DLD1 (cell line): ENCODE measurements around the gene ADGRG3.
"Not testable (repeated sequence)": the region's sequence is repeated elsewhere in the genome, so short reads cannot be mapped to it uniquely, and the experiment has no call there.

Experiments
- in situ Hi-C: cut with HindIII; loops from 2 replicates; pipeline ENCODE4 v1.10.0; 2017; ENCODE audit warnings: low sequenced_read_pairs

The ADGRG3 gene

DNA sequence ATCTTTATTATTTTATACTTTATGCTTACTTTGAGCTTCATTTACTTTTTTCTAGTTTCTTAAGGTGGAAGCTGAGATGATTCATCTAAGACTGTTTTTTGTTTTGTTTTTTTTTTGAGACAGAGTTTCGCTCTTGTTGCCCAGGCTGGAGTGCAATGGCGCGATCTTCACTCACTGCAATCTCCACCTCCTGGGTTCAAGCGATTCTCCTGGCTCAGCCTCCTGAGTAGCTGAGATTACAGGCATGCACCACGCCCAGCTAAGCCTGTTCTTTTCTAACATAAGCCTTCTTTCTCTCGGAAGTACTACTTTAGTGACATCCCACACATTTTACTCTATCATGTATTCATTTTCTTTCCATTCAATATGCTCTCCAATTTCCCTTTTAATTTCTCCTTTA lies 44.5 kb downstream of the ADGRG3 start:
- in situ Hi-C loops, result not testable (repeated sequence)

DNA sequence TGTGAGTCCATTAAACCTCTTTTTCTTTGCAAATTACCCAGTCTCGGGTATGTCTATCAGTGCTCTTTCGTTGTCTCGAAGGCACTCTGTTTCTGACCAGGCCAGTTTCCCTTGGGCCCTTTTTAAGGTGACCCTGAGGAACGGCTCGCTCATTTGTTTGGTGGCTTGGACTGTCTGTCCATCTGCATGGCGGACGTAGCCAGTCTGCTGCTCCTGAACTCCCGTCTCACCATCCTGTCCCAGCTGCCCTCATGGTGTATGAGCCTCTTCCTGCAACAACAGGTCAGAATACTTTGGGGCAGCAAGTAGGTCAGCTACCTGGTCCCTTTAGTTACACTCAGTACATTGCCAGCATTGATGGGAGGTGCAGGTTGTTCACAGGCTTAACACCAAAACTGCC lies 45.5 kb downstream of the ADGRG3 start:
- in situ Hi-C loops, result no loop called here

DNA sequence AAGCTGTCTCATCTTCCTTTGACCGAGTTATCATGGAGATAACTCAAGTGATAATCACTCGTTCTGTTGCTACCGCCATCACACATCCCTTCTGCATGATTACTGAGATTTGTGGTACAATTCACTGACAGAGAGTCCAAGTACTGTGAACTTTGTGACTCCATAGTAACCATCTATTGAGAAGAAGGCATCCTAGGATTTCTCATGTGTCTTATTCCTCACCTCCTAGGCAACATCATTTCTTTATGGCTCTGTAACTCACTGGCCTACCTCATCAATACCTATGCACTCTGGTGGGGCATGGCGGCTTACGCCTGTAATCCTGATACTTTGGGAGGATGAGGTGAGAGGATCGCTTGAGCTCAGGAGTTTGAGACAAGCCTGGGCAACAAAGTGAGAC lies 45.9 kb downstream of the ADGRG3 start:
- in situ Hi-C loops, result no loop called here

DNA sequence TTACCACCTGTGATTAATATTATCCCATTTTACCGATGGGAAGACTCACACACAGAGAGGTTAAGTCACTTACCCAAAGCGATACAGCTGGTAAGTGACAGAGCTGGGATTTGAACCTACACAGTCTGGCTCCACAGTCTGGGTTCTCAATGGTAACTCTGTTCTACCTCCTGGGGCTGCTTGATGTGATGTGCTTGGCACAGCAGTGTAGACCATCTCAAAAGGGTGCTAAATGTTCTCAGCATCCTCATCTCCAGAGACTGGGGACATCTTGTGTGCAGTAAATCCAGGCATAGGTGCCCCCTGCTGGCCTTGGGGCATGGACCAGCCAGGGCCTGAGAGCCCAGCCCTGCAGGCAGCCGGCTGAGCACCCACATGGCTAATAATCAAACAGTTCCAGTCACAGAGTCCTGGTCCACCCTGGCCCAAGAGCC lies 52.1 kb downstream of the ADGRG3 start:
- in situ Hi-C loops, result no loop called here

DNA sequence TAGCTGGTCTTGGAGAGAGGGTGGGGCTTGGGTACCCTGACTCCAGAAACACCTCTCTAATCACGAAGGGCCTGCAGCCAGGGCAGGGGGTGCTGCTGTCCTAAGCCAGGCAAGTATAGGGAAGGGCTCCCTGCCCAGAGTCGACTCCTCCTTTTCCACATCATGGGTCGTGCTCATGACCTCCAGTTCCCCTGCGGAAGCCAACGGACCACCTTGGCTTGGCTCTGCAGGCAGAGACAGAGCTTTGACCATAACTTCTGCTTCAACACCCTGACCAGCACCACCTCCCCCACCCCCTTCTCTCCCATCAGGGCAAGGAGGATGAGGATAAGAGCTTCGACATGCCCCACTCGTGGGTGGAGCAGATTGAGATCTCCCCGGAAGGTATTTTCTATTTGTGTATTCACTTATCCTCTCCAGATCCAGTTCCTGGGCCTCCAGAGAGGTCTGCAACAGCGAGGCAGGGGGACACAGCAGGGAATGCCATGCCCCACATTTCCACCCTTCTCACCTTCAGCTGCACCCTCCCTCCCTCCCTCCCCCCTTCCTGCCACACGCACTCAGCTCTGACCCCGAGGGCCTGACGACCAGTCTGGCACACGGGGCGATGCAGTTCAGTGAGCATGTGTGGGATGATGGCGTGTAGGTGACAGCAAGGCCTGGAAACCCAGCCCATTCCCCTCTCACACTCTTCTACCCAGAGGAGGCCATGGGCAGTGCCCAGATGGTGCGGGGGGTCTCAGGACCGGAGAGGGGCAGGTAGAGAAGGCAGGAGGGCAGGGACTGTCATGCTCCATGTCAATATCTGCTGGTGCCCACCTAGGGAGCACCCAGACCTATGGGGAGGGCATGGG lies 53.5 kb downstream of the ADGRG3 start:
- in situ Hi-C loops, result no loop called here

DNA sequence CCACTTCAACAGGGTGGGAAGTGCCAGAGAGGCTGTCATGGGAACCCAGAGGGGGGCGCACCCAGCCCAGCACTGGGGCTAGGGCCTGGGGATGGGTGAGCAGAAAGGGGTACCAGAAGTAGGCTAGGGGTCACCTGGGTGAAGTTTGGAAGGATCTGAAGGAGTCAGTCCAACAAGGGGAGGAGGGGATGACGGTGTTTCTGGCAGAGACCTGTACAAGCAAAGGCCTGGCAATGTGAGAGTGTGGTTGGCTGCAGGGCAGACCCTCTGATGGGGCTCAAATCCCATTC lies 54.0 kb downstream of the ADGRG3 start:
- in situ Hi-C loops, result no loop called here

DNA sequence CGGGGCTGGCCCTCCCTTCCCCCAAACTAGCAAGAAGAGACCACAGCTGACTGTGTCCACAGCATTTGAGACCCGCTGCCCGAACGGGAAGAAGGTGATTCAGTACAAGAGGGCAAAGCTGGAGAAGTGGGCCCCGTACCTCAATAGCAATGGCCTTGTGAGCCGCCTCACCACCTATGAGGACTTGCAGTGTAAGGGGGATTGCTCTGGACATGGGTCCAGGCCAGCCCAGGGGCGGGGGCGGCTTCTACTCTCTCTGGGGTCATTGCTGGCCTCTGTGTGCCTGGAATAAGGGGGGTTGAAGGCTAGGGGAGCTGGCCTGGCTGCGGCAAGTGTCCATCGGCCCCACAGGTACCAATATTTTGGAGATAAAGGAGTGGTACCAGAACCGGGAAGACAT lies 54.5 kb downstream of the ADGRG3 start:
- in situ Hi-C loops, result no loop called here

DNA sequence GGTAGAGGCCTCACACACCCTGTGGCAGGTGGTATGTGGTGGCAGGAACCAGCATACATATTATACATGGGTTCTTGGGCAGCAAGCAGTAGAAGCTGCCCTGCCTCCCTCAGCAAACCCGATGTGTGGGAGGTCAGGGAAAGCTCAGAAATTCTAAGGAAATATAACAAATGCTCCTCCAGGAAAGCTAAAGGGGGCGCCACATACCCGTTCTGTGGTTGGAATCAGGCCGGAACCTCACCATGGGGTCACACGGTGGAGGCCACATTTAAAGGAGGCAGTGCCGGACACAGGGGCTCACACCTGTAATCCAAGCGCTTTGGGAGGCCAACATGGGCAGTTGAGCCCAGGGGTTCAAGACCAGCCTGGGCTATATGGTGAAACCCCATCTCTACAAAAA lies 55.1 kb downstream of the ADGRG3 start:
- in situ Hi-C loops, result no loop called here

DNA sequence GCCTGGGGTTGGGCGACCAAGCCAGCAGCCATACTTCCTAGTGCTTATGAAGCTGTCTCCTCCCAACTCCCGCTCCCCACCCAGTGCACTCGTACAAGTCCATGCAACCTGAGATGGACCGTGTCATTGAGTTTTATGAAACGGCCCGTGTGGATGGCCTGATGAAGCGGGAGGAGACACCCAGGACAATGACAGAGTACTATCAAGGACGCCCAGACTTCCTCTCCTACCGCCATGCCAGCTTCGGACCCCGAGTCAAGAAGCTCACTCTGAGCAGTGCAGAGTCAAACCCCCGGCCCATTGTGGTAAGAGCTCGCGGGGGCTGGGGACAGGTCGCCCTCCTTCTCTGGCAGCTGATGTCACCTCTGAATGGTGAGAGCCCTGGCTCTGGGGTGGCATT lies 56.4 kb downstream of the ADGRG3 start:
- in situ Hi-C loops, result no loop called here

DNA sequence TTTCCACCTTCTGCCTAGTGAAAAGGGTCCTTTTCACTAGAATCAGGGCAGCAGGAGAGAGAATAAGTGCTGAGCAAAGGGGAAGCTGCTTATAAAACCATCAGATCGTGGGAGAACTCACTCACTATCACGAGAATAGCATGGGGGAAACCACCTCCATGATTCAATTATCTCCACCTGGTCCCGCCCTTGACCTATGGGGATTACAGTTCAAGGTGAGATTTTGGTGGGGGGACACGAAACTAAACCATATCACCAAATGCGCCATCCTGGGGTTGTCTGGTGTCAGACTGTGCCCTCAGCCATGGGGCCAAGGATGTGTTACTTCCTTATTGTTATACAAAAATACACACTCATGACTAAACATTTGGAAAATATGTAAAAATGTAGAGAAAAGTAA lies 57.0 kb downstream of the ADGRG3 start:
- in situ Hi-C loops, result no loop called here

DNA sequence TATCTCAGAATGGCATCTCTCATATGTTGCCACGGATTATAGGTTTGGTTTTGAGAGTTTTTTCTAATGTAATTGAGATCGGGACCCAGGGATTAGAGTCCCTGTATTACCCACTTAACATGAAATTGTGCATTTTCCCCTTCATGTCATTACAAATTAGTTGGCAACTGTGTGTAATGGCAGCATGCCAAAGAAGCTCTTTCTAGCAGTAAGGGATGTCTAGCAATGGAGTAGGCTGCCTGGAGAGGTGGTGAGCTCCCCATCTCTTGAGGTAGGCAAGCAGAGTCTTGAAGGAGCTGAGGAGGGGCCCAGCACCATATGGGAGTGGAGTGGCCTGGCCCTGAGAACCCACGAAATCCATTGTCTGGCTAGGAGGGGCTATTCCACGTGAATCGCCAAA lies 57.4 kb downstream of the ADGRG3 start:
- in situ Hi-C loops, result no loop called here

DNA sequence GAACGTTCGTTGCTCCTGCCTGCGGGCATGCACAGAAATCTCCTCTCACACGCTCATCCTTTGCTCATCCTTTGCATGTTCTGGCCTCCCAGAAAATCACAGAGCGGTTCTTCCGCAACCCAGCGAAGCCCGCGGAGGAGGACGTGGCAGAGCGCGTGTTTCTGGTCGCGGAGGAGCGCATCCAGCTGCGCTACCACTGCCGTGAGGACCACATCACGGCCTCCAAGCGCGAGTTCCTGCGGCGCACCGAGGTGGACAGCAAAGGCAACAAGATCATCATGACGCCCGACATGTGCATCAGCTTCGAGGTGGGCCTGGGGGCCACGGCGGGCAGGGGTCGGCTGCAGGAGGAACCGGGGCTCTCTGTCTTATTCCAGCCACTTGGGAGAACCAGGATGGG lies 57.9 kb downstream of the ADGRG3 start:
- in situ Hi-C loops, result no loop called here

DNA sequence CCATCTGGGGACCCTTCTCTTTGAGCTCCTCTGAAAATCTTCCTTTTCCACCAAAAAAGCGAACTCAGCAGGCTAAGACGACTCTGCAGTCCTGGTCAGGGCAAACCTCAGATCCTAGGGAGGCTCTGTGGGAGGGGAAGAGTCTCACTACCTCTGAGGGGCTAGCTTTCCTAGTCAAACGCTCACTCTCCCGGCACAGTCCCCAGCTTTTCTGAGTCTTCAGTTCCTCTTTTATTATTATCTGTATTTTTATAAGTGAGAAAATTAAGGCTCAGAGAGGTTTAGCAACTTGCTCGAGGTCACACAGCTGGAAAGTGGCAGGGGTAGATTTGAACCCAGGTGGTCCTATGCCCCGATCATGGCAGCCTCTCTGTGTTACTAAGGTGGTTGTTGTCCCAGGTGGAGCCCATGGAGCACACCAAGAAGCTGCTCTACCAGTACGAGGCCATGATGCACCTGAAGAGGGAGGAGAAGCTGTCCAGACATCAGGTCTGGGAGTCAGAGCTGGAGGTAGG lies 58.4 kb downstream of the ADGRG3 start:
- in situ Hi-C loops, result no loop called here

DNA sequence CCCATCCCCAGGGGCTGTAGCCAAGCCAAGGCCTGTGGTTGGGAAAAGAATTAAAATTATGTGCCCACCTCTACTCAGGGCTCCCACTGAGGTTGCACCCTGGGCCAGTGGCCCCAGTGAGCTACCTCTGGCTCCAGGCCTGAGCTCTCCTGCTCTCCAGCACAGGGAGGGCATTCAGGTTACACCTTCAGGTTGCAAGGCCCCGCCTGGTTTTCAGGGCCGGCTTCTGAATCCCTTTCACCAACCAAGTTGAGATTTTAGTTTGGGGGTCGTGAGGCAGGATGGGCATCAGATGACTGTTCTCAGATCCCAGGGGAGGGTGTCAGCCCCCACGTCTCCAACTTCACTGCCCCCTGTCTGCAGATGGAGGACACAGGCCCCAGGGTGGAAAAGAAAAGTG lies 59.5 kb downstream of the ADGRG3 start:
- in situ Hi-C loops, result no loop called here

DNA sequence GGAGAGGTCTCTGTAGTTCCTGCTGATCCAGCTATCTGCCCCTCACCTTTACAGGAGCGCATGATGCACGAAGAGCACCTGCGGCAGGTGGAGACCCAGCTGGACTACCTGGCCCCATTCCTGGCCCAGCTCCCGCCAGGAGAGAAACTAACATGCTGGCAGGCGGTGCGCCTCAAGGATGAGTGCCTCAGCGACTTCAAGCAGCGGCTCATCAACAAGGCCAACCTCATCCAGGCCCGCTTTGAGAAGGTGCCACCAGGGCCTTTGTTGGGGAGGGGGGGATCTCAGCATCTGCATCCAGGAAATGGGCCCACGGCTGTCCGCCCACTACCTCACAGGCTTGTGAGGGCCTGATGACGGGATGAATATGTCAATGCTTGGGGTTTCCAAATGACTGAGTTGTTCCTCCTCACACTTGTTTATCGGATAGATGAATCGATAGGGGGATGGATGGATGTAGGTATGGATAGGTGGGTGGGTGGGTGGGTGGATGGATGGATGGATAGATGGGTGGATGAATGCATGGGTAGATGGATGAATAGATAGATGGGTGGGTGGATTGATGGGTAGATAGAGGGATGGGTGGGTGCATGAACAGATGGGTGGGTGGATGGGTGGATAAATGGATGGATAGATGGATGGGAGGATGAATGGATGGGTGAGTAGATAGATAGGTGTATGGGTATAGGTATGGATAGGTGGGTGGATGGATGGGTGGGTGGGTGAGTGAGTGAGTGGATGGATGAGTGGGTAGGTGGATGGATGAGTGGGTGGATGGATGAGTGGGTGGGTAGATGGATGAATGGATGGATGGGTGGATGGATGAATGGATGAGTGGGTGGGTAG lies 60.5 kb downstream of the ADGRG3 start:
- in situ Hi-C loops, result no loop called here

DNA sequence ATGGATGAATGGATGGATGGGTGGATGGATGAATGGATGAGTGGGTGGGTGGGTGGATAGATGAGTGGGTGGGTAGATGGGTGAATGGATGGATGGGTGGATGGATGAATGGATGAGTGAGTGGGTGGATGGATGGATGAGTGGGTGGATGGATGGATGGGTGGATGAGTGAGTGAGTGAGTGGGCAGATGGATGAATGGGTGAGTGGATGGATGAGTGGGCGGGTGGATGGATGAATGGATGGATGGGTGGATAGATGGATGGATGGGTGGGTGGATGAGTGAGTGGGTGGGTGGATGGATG lies 61.0 kb downstream of the ADGRG3 start:
- in situ Hi-C loops, result no loop called here

DNA sequence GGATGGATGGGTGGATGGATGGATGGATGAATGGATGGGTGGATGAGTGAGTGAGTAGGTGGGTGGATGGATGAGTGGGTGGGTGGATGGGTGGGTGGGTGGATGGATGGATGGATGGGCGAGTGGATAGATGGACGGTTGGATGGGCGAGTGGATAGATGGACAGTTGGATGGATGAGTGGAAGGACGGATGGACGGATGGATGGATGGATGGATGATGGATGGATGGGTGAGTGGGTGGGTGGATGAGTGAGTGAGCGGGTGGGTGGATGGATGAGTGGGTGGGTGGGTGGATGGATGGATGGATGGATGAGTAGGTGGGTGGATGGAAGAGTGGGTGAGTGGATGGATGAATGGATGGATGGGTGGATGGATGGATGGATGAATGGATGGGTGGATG lies 61.7 kb downstream of the ADGRG3 start:
- in situ Hi-C loops, result not testable (repeated sequence)

DNA sequence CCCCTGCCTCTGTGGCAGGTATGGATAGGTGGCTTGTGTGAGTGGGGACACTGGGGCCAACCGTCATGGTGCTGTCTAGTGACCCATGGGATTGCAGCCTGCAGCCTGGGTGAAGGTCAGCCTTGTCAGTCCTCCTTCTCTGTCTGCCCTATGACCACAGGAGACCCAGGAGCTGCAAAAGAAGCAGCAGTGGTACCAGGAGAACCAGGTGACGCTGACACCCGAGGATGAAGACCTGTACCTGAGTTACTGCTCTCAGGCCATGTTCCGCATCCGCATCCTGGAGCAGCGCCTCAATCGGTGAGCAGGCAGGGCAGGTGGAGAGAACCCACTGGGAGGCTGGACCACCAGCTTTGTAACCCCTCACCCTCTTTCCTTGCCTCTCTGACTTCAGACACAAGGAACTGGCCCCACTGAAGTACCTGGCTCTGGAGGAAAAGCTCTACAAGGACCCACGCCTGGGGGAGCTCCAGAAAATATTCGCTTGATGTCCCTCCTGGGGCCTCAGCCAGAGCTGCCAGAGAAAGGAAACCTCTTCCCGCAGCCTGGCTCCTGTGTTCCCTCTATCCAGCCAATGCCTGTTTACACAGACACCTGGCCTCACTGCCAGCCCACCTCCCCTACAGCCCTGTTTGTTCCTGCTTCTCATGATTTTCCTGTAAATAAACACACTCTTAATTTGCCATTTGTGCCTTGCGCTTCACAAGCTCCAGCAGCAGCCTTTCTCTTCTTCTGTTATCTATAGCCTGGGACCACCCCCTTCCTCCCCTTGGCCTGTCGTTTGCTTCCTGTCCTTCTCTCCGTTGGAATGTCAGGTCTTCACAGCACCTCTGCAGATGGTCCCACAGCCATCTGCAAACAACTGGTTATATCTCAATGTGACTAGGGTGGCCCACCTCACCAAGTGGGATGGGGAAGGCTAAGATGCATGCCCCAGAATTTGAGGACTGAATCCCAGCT lies 62.9 kb downstream of the ADGRG3 start:
- in situ Hi-C loops, result no loop called here

DNA sequence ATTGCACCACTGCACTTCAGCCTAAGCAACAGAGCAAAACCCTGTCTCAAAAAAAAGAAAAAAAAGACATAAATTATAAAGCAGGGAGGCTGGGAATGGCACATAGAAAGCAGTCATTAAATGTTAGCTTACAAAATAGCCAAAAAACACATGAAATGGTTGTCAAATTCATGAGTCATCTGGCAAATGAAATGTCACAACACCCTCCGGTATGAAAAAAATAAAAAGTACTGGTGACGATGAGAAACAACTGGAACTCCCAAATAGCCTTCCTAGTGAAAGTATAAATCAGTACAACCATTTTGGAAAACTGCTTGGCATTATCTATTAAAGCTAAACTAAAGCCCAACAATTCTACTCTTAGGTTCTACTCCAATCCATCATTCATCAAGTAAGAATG lies 63.9 kb downstream of the ADGRG3 start:
- in situ Hi-C loops, result no loop called here

DNA sequence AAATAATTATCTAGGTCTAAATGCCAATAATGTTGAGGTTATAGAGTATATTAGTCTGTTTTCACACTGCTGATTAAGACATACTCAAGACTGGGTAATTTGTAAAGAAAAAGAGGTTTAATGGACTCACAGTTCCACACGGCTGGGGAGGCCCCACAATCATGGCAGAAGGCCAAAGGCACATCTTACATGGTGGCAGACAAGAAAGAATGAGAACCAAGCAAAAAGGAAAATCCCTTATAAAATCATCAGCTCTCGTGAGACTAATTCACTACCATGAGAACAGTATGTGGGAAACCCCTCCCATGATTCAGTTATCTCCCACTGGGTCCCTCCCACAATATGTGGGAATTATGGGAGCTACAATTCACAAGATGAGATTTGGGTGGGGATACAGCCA lies 64.6 kb downstream of the ADGRG3 start:
- in situ Hi-C loops, result no loop called here

DNA sequence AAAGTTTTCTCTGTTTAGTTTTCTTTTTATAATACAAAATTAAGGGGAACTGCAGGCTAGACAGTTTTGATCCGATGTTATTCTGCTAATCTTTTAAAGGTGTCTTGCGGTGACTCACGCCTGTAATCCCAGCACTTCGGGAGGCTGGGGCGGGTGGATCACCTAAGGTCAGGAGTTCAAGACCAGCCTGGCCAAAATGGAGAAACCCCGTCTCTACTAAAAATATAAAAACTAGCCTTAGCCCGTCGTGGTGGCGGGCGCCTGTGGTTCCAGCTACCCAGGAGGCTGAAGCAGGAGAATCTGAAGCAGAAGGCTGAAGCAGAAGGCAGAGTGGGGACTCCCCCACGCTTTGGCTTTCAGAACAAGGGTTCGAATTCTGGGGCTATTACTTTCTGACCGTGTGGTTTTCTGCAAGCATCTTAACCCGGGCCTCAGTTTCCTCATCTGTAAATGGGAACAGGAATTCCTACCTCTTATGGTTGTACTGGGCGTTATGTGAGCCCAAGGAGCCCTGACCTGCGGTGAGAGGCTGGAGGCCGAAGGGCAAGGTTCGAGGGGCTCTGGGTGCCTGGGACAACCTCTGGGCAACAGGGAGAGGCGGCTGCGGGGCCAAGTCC lies 66.3 kb downstream of the ADGRG3 start:
- in situ Hi-C loops, result no loop called here
